Measurements from ENCODE around the gene RAB33A. TPM values are rescaled to one million over a fixed set of nuclear protein-coding genes. Genes with fewer than 3 reads are reported as not detected.

The RAB33A gene
- total RNA-seq, 4 donors from 2014 or later, result 0.93 to 1.2 TPM; not detected in 2

DNA sequence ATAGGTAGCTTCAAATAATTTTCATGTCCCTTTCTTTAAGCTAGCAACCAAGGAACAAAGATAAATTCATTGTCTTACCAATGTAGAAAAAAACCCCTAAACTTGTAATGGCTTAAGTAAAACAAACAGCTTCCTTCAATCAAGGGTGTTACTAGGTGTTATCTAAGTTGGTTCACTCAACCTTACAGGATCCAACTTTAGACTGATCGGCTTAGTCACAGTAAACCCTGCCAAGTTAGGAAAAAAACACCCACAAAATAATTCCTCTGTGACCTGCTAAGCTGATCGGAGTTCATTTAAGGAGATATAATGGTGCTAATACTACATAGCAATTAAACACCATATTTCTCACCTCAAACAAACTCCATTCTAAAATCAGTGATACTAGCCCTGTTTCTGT lies 16.2 kb upstream of the RAB33A start:
- ATAC-seq, result no peak
- H3K27ac ChIP-seq, result no peak overlapping the region
- no peaks in the 10 kb centered on the region for H3K36me3 ChIP-seq
- H3K4me1 ChIP-seq, result no peaks in the 10 kb centered on the region
- no peak overlapping the region for H3K4me3 ChIP-seq
- TF ChIP-seq EP300 (IDR thresholded peaks at IDR 0.05) (no peak), POLR2A (IDR thresholded peaks at IDR 0.05) (no peak)
- no peaks in the 10 kb centered on the region for H3K9me3 ChIP-seq
- WGBS, 2 donors (ENCODE audit: low coverage in 1 of 2), result 53% methylated on average over 2 of the region's 2 CpGs; no CpG with 5 or more reads in 1 of the 2 donors
- no peaks in the 10 kb centered on the region for H3K27me3 ChIP-seq

DNA sequence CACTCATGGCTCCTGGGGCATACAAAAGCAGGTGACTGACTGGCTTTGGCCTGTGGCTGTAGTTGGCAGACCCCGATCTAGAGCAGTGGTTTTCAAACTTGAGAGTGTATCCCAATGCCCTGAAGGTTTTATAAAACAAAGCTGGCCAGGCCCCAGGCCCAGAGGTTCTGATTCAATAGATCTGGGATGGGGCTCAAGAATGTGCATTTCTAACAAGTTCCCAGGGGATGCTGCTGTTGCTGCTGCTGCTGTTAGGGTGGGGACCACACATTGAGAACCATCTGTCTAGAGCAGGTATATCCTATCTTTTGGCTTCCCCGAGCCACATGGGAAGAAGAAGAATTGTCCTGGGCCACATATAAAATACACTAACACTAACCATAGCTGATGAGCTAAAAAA lies 13.5 kb upstream of the RAB33A start:
- no peaks in the 10 kb centered on the region for H3K36me3 ChIP-seq
- no peaks in the 10 kb centered on the region for H3K27me3 ChIP-seq
- no peak overlapping the region for H3K27ac ChIP-seq
- WGBS, 2 donors (ENCODE audit: low coverage in 1 of 2), result 43 to 100% methylated on average over 1 of the region's 2 CpGs
- TF ChIP-seq EP300 (IDR thresholded peaks at IDR 0.05) (no peak), POLR2A (IDR thresholded peaks at IDR 0.05) (no peak), POLR2AphosphoS5 (IDR thresholded peaks at IDR 0.05) (no peak)
- TF ChIP-seq, protein P1, sequence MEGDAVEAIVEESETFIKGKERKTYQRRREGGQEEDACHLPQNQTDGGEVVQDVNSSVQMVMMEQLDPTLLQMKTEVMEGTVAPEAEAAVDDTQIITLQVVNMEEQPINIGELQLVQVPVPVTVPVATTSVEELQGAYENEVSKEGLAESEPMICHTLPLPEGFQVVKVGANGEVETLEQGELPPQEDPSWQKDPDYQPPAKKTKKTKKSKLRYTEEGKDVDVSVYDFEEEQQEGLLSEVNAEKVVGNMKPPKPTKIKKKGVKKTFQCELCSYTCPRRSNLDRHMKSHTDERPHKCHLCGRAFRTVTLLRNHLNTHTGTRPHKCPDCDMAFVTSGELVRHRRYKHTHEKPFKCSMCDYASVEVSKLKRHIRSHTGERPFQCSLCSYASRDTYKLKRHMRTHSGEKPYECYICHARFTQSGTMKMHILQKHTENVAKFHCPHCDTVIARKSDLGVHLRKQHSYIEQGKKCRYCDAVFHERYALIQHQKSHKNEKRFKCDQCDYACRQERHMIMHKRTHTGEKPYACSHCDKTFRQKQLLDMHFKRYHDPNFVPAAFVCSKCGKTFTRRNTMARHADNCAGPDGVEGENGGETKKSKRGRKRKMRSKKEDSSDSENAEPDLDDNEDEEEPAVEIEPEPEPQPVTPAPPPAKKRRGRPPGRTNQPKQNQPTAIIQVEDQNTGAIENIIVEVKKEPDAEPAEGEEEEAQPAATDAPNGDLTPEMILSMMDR (IDR thresholded peaks at IDR 0.05), result no peak
- ATAC-seq, result no peak
- no peaks in the 10 kb centered on the region for H3K9me3 ChIP-seq
- H3K4me1 ChIP-seq, result peaks cover 0 to 14% (median 0%) of the 10 kb centered on the region in 3 donors
- H3K4me3 ChIP-seq, result no peak overlapping the region

DNA sequence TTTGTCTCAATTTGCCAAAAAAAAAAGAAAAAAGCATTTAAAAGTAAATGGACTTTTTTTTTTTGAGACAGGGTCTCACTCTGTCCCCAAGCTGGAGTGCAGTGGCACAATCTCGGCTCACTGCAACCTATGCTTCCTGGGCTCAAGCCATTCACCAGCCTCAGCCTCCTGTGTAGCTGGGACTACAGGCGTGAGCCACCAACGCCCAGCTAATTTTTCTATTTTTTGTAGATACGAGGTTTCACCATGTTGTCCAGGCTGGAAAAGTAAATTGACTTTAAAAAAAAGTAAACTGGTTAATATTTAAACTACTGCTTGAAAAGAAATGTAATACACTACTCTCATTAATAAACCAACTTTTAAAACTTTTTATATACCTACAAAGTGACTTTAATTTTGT lies 12.0 kb upstream of the RAB33A start:
- no peak for TF ChIP-seq EP300 (IDR thresholded peaks at IDR 0.05)
- TF ChIP-seq, protein P1 (IDR thresholded peaks at IDR 0.05), result no peak
- no peak for TF ChIP-seq POLR2A (IDR thresholded peaks at IDR 0.05)
- TF ChIP-seq POLR2AphosphoS5 (IDR thresholded peaks at IDR 0.05), result no peak
- Histone ChIP-seq H3K27ac (no peak overlapping the region), H3K4me3 (no peak overlapping the region), H3K4me1 (peaks cover 0 to 28% (median 0%) of the 10 kb centered on the region in 3 donors), H3K36me3 (no peaks in the 10 kb centered on the region), H3K9me3 (no peaks in the 10 kb centered on the region), H3K27me3 (no peaks in the 10 kb centered on the region)
- WGBS, 2 donors (ENCODE audit: low coverage in 1 of 2), result 63 to 100% methylated on average over 1 to 4 of the region's 4 CpGs
- ATAC-seq, result no peak

DNA sequence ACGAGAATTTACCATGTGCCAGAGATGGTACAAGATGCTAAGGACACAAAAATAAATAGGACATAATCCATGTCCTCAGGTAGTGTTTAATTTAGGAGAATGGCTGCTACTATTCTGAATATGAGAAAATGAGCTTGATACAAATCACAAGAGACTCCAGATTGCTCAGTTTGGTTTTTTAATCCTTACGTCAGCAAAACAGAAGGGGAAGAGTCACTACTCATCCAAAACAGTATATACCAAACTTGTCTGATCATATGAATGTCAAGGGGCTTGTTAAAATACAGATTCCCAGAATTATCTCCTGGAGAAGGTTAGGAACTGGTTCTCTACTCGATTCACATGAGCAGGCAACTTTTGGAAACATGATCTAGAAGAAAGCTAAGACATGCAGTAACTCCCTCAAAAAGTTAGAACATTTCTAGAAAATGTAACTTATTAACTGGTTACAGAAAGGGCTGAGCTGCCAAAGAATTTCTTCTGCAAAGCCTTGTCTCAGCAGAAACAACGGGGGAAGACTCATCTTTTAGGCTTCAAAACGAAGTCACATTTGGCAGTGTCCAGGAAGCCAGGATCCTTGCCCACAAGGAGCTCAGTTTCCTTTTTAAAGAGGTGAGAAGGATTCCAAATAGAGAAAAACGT lies 9.5 kb upstream of the RAB33A start:
- no peaks in the 10 kb centered on the region for H3K27me3 ChIP-seq
- no peak overlapping the region for H3K4me3 ChIP-seq
- H3K36me3 ChIP-seq, result no peaks in the 10 kb centered on the region
- no peak overlapping the region for H3K27ac ChIP-seq
- H3K9me3 ChIP-seq, result no peaks in the 10 kb centered on the region
- TF ChIP-seq EP300 (IDR thresholded peaks at IDR 0.05) (no peak), POLR2AphosphoS5 (IDR thresholded peaks at IDR 0.05) (no peak), POLR2A (IDR thresholded peaks at IDR 0.05) (no peak)
- TF ChIP-seq, protein P1 (IDR thresholded peaks at IDR 0.05), result no peak
- no peak for ATAC-seq
- WGBS, 2 donors (ENCODE audit: low coverage in 1 of 2), result 36 to 39% methylated on average over 5 to 6 of the region's 6 CpGs
- peaks cover 0 to 38% (median 0%) of the 10 kb centered on the region in 3 donors for H3K4me1 ChIP-seq

DNA sequence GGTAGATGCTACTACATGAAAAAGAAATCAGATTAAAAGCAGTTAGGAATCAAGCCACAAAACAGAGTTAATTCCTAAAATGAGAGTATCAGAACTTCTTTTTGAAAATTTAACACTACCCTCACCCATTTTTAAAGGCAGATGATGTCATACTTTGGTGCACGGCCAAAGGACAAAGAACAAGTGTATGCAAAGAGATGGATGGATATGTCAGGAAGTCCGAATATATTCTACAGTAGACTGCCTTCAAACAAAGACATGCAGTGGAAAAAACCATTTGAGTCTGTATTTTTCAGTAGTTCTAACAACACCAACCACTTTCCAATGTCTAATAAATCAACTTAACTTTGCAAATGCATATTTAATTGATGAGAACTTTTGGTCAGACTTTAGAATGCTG lies 8.4 kb upstream of the RAB33A start:
- no peak for TF ChIP-seq EP300 (IDR thresholded peaks at IDR 0.05)
- Histone ChIP-seq H3K36me3 (no peaks in the 10 kb centered on the region), H3K4me1 (peaks cover 0 to 40% (median 0%) of the 10 kb centered on the region in 3 donors), H3K27me3 (no peaks in the 10 kb centered on the region), H3K4me3 (no peak overlapping the region), H3K9me3 (no peaks in the 10 kb centered on the region), H3K27ac (no peak overlapping the region)
- WGBS, 2 donors (ENCODE audit: low coverage in 1 of 2), result 42% methylated on average over 2 of the region's 2 CpGs
- no peak for ATAC-seq

DNA sequence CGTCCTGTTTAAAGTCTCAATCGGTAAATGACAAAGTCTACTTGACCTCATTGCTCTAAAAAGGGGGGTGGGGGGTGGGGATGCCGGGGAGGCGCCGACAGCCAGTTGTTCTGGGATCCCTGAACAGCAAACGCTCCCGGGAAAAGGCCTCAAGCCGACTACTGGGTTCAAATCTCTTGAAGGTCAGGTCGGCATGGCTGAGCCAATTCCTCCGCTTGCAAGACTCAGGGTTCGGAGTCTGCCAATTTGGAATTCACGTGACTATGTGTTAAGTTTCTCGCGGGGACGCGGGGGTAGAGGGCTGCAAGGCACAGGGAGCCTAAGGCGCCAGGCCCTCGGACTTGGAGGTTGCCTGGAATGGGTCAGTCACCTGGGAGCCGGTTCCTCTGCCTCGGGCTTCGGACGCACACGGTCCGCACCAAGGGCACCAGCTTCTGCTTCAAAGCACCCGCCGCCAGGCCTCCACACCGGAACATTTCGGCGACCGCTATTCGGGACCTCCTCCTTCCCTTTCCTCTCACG lies 6.5 kb upstream of the RAB33A start:
- peaks cover 0 to 40% (median 0%) of the 10 kb centered on the region in 3 donors for H3K4me1 ChIP-seq
- H3K36me3 ChIP-seq, result no peaks in the 10 kb centered on the region
- H3K27me3 ChIP-seq, result no peaks in the 10 kb centered on the region
- no peak for ATAC-seq
- peak overlapping the region; percentile 63 for H3K4me3 ChIP-seq
- H3K9me3 ChIP-seq, result no peaks in the 10 kb centered on the region
- WGBS, 2 donors (ENCODE audit: low coverage in 1 of 2), result 0 to 20% methylated on average over 3 of the region's 32 CpGs
- peak overlapping the region; percentile 87 to 93 (median 88) for H3K27ac ChIP-seq
- TF ChIP-seq, protein P1 (IDR thresholded peaks at IDR 0.05), result no peak
- TF ChIP-seq EP300 (IDR thresholded peaks at IDR 0.05), result no peak
- no peak for TF ChIP-seq POLR2AphosphoS5 (IDR thresholded peaks at IDR 0.05)
- no peak for TF ChIP-seq POLR2A (IDR thresholded peaks at IDR 0.05)
